Suprapubic skin (tissue), 4 donors: Measurements from ENCODE around the gene SRD5A1. TPM values are rescaled to one million over a fixed set of nuclear protein-coding genes. Genes with fewer than 3 reads are reported as not detected.

ENCODE experiments used
- DNase-seq, 2 donors: peaks; one replicate each; pipeline ENCODE4 v3.0.0-alpha.2; 2019; ENCODE audit warnings: low spot score in 2 of 2
- H3K27ac ChIP-seq: fragments of 200-600 bp; sonication (generic); one replicate; pipeline ENCODE4 v1.5.1; 2019
- H3K27me3 ChIP-seq: fragments of 200-600 bp; sonication (generic); one replicate; pipeline ENCODE4 v1.5.1; 2019
- H3K36me3 ChIP-seq: fragments of 200-600 bp; sonication (generic); one replicate; pipeline ENCODE4 v1.5.1; 2019
- H3K4me1 ChIP-seq: fragments of 200-600 bp; sonication (generic); one replicate; pipeline ENCODE4 v1.5.1; 2019
- H3K4me3 ChIP-seq: fragments of 200-600 bp; sonication (generic); one replicate; pipeline ENCODE4 v1.5.1; 2019; ENCODE audit warnings: mild to moderate bottlenecking
- H3K9me3 ChIP-seq: fragments of 200-600 bp; sonication (generic); one replicate; pipeline ENCODE4 v1.5.1; 2019
- EP300 ChIP-seq: sonication (generic); formaldehyde crosslinking; IDR thresholded peaks from one replicate; pipeline ENCODE4 v1.6.1; 2017; ENCODE audit warnings: antibody characterized with exemption
- POLR2A ChIP-seq, 2 donors: fragments of 450-650 bp; IDR thresholded peaks; one replicate each; pipeline ENCODE4 v1.6.1; 2017; ENCODE audit warnings: antibody characterized with exemption in 2 of 2, mild to moderate bottlenecking in 2 of 2, moderate library complexity in 2 of 2
- POLR2AphosphoS5 ChIP-seq, 3 donors: sonication (generic); formaldehyde crosslinking; IDR thresholded peaks; one replicate each; pipeline ENCODE4 v1.6.1; 2017; ENCODE audit warnings: antibody characterized with exemption in 3 of 3
- WGBS: methylation state at CpG from one replicate; pipeline ENCODE4 v1.1.5; 2018; 5-methylcytosine and 5-hydroxymethylcytosine counted together
- total RNA-seq, 4 donors: library from RNA; depleted of rRNA; stranded (reverse); fragments of >200 nt; gene quantifications; one replicate each; pipeline ENCODE4 v1.1.0, GENCODE V29; 2016
- TF ChIP-seq, protein P1 (sequence below), 2 donors: fragments of 200-600 bp in 1 of 2; fragments of 450-650 bp in 1 of 2; sonication (generic) in 1 of 2; IDR thresholded peaks; one replicate each; pipeline ENCODE4 v1.5.1; 2016 to 2019; ENCODE audit warnings: antibody characterized with exemption in 2 of 2, mild to moderate bottlenecking in 1 of 2, moderate library complexity in 1 of 2

SRD5A1 gene
- total RNA-seq, 4 donors from 2014 or later = 62.7 to 86.8 (median 74.8) TPM

DNA sequence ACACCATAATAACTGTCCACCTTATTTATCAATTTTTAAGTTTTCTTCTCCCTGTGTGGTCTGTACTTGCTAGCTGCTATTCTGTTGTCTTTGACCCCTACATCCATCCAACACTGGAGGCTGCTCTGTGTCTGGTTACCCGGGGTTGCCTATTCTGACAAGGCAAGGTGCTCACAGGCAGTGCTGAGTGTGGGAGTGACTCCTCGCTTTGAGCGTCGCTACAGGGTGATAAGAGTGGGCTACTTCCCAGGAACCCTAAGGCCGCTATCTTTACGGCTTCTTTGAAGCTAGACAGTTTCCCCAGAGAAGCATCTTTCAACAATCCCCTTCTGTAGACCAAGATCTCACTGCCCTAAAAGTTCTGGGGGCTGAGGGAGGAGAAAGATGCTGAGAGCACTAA, 35.7 kb upstream of the SRD5A1 start:
- Histone ChIP-seq H3K36me3 (peaks cover 62% of the 10 kb centered on the region), H3K27ac (no peak overlapping the region), H3K4me1 (no peaks in the 10 kb centered on the region), H3K9me3 (no peaks in the 10 kb centered on the region), H3K4me3 (no peak overlapping the region), H3K27me3 (no peaks in the 10 kb centered on the region)
- WGBS = 87% methylated on average over 6 of the region's 6 CpGs
- no peak for DNase-seq
- TF ChIP-seq, protein P1, sequence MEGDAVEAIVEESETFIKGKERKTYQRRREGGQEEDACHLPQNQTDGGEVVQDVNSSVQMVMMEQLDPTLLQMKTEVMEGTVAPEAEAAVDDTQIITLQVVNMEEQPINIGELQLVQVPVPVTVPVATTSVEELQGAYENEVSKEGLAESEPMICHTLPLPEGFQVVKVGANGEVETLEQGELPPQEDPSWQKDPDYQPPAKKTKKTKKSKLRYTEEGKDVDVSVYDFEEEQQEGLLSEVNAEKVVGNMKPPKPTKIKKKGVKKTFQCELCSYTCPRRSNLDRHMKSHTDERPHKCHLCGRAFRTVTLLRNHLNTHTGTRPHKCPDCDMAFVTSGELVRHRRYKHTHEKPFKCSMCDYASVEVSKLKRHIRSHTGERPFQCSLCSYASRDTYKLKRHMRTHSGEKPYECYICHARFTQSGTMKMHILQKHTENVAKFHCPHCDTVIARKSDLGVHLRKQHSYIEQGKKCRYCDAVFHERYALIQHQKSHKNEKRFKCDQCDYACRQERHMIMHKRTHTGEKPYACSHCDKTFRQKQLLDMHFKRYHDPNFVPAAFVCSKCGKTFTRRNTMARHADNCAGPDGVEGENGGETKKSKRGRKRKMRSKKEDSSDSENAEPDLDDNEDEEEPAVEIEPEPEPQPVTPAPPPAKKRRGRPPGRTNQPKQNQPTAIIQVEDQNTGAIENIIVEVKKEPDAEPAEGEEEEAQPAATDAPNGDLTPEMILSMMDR (IDR thresholded peaks at IDR 0.05) = no peak
- TF ChIP-seq EP300 = no peak
- no peak for TF ChIP-seq POLR2AphosphoS5 (IDR thresholded peaks at IDR 0.05)
- TF ChIP-seq POLR2A (IDR thresholded peaks at IDR 0.05) = no peak

DNA sequence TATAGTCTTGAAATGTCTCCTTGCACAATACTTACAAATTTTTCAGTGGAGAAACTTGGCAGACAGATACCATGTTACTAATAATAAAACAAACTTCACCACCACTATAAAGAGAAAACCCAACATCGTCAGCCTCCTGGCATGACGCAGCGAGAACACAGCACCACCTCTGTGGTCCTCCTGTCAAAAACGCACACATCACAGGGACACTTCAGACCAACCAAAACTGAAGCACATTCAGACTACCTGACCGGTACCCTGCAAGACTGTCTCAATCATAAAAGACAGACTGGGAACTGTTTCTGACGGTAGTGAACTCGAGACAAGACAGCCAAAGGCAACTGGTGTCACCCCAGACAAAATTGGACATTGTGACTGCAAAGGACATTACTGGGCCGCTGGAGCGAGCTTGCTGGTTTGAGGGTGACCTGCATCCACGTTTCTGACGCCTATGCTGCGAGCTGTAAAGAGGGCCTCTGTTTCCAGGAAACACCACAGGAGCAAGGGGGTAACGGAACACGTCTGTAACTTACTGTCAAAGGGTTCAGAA, 34.8 kb upstream of the SRD5A1 start:
- Histone ChIP-seq H3K27me3 (no peaks in the 10 kb centered on the region), H3K4me1 (no peaks in the 10 kb centered on the region), H3K9me3 (no peaks in the 10 kb centered on the region), H3K4me3 (no peak overlapping the region), H3K36me3 (peaks cover 71% of the 10 kb centered on the region), H3K27ac (no peak overlapping the region)
- TF ChIP-seq POLR2A (IDR thresholded peaks at IDR 0.05) (no peak), EP300 (no peak), POLR2AphosphoS5 (IDR thresholded peaks at IDR 0.05) (no peak)
- TF ChIP-seq, protein P1 (IDR thresholded peaks at IDR 0.05) = no peak
- DNase-seq = no peak
- WGBS = 74% methylated on average over 13 of the region's 14 CpGs

DNA sequence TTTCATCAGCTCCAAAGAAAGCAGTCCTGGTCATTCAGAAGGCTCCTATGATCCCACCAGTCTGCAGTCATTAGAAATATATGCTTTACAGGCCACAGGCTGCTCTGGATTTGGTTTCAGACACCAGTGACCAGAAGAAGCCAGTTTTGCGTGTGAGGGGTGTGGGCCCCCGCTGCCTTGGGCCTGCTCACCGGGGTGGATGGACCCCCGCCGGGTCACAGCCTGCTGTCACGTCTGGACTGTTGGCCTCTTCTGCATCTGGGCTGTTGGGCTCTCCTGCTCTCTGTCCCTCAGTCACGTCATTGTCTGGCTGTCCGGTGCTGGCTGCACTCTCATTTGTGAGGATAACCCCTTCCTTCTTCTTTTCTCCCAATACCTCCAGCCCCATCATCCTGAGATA, 33.5 kb upstream of the SRD5A1 start:
- Histone ChIP-seq H3K27ac (no peak overlapping the region), H3K36me3 (peaks cover 84% of the 10 kb centered on the region), H3K9me3 (no peaks in the 10 kb centered on the region), H3K27me3 (no peaks in the 10 kb centered on the region), H3K4me1 (no peaks in the 10 kb centered on the region), H3K4me3 (no peak overlapping the region)
- TF ChIP-seq POLR2A (IDR thresholded peaks at IDR 0.05) (no peak), POLR2AphosphoS5 (IDR thresholded peaks at IDR 0.05) (no peak), EP300 (no peak)
- TF ChIP-seq, protein P1 (IDR thresholded peaks at IDR 0.05) = no peak
- 85% methylated on average over 8 of the region's 8 CpGs for WGBS
- no peak for DNase-seq

DNA sequence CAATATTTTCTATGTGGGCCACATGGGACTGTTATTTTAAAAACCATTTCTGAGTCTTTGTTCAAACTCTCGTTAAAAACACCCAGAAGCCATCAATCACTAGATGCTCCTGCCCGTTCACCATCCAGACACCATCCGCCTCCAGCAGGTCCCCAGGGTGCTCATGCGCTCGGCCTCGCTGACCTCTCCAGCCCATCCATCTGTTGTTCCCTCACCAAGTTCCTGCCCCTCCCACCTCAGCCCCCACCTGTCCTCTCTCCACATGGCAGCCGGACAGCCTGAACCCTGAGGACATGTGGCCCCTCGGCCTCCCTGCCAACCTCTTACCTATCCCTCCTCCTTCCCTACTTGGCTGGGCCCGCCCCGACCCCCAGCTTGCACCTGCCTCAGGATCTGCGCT, 32.0 kb upstream of the SRD5A1 start:
- no peaks in the 10 kb centered on the region for H3K9me3 ChIP-seq
- no peak overlapping the region for H3K27ac ChIP-seq
- 90% methylated on average over 11 of the region's 11 CpGs for WGBS
- H3K4me3 ChIP-seq = no peak overlapping the region
- TF ChIP-seq POLR2A (IDR thresholded peaks at IDR 0.05) = no peak
- TF ChIP-seq, protein P1 (IDR thresholded peaks at IDR 0.05) = no peak
- DNase-seq = no peak
- H3K4me1 ChIP-seq = no peaks in the 10 kb centered on the region
- H3K36me3 ChIP-seq = peaks cover 93% of the 10 kb centered on the region
- no peaks in the 10 kb centered on the region for H3K27me3 ChIP-seq

DNA sequence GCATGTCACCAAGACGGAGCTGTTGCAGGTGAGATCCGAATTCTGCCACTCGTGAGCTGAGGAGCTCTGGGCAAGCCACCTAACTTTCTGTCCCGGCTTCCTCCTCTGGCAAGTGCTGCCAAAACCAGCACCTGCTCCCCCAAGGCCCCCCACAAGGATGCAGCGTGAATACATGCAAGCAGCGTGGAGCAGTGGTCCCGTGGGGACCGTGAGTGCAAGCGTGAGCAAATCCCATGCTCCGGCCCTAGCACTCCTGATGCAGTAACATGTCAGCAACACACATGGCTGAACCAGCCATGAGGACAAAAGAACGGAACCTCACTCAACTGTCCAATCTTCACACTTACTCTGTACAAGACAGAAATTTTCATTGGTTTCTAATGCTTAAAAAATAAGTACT, 31.4 kb upstream of the SRD5A1 start:
- 92% methylated on average over 11 of the region's 11 CpGs for WGBS
- Histone ChIP-seq H3K36me3 (peaks cover 93% of the 10 kb centered on the region), H3K4me1 (no peaks in the 10 kb centered on the region), H3K9me3 (no peaks in the 10 kb centered on the region), H3K4me3 (no peak overlapping the region), H3K27ac (no peak overlapping the region), H3K27me3 (no peaks in the 10 kb centered on the region)
- TF ChIP-seq EP300 = no peak
- TF ChIP-seq POLR2AphosphoS5 (IDR thresholded peaks at IDR 0.05) = no peak
- no peak for TF ChIP-seq POLR2A (IDR thresholded peaks at IDR 0.05)
- TF ChIP-seq, protein P1 (IDR thresholded peaks at IDR 0.05) = no peak
- no peak for DNase-seq
